Measurements from ENCODE around the gene CNIH3.

DNA sequence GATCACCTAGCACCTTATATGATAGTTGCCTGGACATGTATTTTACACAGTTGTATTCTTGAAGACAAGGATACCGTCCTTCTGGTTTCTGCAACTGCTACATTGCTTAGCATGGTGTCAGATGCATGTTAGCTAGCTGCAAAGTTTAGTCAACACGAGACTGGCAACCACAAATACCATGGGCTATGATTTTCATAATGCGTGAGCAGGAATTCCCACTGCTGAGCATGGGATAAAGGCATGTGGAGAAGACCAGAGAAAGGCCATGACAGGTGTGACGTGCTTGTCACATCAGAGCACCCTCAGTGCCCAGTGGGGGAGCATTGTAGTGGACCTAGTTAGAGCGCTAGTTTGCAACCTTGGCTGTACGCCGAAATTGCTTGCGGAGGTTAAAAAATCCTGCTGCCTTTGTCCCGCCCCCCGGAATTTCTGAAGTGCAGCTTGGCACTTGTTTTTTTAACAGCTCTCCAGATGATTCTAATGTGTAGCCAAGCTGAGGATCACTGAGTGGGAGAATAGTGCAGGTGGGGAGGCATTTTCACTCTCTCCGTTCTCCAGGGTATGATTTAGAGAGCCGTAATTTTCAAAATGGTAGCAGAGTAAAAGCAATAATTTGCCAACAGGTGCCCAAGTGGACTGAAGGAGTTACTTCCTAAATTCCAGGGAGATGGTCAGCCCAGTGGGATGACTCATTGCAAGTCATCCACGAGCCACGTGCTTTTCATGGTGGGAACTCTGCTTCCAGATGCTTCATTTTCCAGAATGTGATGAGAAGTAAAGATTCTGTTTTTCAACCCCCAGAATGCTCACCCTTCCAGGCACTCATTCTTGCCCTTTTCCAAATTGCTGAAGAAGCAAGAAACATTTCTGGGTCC lies 81.0 kb downstream of the CNIH3 start:
- TF ChIP-seq, protein P1, sequence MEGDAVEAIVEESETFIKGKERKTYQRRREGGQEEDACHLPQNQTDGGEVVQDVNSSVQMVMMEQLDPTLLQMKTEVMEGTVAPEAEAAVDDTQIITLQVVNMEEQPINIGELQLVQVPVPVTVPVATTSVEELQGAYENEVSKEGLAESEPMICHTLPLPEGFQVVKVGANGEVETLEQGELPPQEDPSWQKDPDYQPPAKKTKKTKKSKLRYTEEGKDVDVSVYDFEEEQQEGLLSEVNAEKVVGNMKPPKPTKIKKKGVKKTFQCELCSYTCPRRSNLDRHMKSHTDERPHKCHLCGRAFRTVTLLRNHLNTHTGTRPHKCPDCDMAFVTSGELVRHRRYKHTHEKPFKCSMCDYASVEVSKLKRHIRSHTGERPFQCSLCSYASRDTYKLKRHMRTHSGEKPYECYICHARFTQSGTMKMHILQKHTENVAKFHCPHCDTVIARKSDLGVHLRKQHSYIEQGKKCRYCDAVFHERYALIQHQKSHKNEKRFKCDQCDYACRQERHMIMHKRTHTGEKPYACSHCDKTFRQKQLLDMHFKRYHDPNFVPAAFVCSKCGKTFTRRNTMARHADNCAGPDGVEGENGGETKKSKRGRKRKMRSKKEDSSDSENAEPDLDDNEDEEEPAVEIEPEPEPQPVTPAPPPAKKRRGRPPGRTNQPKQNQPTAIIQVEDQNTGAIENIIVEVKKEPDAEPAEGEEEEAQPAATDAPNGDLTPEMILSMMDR (IDR thresholded peaks at IDR 0.05; ENCODE audit: low read depth, low read length, poor library complexity, severe bottlenecking) = no peak
- TF ChIP-seq EZH2phosphoT487 (IDR thresholded peaks at IDR 0.05; ENCODE audit: borderline replicate concordance, low read length) = no peak
